GM21515 (cell line): ENCODE data around the gene FAM110D.

ENCODE experiments used
- ATAC-seq: cut with Tn5 transposase; IDR thresholded peaks from one replicate; pipeline ENCODE4 v1.9.1; 2021; ENCODE audit not compliant: unreplicated experiment

FAM110D gene

GRCh38 chr1:26184086-26184485, 25.2 kb downstream of the FAM110D start:
- no peak for ATAC-seq

DNA sequence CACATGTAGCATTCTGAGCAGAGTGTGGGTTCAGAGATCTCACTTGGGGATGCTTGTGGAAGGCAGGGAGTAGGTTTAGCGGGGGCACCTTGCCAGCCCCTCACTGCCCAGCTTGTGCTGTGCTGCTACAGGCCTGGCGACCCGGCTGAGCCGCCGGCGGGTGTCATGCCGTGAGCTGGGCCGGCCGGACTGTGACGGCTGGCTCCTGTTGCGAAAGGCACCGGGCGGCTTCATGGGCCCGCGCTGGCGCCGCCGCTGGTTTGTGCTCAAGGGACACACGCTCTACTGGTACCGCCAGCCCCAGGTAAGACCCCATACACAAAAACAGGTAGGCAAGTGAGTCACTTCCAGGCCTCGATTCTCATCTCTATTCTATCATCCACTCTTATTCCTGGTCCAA, 26.0 kb downstream of the FAM110D start:
- no peak for ATAC-seq

GRCh38 chr1:26187882-26188281, 29.0 kb downstream of the FAM110D start:
- ATAC-seq, result no peak

GRCh38 chr1:26188477-26188876, 29.6 kb downstream of the FAM110D start:
- no peak for ATAC-seq

DNA sequence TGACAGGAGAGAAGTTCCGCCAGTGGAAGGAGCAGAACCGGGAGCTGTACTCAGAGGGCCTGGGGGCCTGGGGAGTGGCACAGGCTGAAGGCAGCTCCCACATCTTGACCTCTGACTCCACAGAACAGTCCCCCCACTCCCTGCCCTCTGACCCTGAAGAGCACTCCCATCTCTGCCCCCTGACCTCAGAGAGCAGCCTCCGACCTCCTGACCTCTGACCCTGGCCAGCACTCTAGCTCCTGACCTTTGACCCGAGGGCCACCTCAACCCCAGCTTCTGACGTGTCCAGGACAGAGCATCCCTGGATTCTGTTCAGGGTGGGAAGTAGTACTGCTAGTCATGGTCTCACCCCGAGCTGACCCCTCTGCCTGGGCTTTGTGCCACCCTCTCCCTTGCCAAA, 30.5 kb downstream of the FAM110D start:
- no peak for ATAC-seq

DNA sequence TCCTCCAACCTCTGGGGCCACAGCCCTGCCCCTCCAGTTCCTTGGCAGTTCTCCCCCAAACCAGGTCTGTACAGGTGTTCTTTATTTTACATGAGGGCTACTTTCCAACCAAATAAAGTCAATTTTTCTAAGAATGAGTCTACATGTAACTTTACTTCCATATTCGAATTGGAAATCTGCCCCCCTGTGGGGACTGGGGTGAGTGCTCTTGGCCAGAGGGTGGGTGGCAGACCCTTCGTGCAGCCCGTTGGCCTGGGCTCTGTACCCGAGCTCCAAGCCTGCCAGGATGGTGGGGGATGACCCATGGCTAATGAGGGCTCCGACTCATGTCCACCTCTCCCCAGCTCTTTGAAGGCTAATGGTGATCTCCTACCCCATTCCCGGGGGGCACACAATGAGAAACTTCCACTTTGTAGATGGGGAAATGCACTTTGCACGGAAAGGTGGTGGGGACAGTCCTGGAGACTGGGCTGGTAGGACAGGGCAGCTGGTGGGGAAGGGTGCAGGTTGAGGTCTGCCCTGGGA, 30.9 kb downstream of the FAM110D start:
- ATAC-seq, result no peak

DNA sequence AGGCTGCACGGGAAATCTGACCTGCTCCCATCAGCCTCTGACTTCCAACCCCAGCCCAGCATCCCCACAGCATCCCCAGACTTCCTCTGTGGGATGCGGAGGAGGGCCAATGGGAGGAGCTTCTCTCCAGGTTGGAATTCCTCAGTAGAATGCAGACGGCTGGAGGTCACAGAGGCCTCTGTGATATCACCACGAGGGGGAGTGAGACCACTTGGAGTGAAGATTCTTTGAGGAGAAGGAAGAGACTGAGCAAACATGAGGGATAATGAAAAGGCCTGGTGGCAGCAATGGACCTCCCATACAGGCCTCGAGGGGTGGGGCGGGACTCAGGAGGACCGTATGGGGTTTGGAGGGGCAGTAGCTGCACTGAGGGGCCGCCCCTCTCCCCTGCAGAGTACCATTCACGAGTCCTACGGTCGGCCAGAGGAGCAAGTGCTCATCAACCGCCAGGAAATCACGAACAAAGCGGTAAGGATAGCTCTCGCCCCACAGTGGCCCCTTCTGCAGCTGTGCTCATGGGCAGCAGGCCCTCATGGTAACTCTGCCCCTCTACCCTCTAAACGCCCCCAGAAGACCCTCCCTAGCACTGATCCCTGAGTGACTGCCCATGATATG, 31.6 kb downstream of the FAM110D start, which contains the start of gene CATSPER4:
CATSPER4 (plus strand) TSS at position 230 of the 615 bp plus-strand sequence; CDS start at position 256, 26 bp downstream.
- ATAC-seq, result no peak

GRCh38 chr1:26191739-26192138, 32.9 kb downstream of the FAM110D start:
- no peak for ATAC-seq

GRCh38 chr1:26195805-26196204, 36.9 kb downstream of the FAM110D start:
- no peak for ATAC-seq

DNA sequence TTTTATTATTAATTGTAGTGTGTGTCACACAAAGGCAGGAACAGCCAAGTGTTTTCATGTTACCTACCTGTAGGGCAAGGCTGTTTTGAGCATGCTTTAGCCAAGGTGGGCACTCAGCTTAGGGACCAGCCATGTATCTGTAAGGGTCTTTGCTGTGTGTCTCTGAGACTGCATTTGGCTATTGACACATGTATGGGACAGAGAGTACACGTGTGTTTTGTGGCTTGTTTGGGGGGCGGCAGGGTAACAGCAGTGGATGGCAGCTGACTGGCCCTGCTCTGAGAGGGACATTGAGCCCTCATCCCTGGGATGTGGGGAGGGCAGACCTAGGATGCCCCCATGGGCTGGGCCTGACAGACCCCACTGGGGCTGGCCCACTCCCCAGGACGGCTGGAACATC, 38.4 kb downstream of the FAM110D start:
- ATAC-seq, result no peak

DNA sequence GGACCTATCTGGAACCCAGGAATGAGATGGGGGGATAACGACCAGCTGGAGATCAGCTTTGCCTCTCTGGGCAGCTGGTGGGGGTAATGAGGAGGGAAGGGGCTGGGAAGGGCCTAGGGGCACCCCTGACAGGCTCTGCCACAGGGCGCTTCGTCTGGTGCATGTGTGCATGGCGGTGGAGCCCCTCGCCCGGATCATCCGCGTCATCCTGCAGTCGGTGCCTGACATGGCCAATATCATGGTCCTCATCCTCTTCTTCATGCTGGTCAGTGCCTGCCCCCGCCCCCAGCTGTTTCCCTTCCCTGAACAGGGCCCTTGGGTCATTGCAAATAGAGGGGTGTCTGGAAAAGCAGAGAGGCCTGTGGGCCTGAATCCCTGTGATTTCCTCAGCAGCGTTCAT, 38.9 kb downstream of the FAM110D start:
- ATAC-seq, result no peak

DNA sequence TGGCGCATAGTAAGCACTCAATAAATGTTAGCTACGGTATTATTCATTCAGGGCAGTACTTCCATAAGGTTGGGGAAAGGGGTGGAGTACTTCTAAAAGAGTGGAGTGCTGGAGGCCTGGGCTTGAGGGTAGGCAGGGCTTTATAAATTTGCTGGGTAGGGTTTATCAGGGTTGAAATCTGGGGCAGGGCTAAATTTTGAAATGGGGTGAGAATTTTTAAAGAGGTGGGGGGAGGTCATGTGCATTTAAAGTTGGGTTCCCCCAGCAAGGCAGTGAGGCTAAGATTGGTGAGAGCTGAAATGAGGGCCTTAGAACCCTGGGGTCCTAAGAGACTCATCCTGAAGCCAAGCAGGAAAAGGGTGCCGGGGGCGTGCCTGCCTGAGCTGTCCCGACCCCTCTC, 41.5 kb downstream of the FAM110D start:
- no peak for ATAC-seq

GRCh38 chr1:26203642-26204318, 44.9 kb downstream of the FAM110D start:
- no peak for ATAC-seq

DNA sequence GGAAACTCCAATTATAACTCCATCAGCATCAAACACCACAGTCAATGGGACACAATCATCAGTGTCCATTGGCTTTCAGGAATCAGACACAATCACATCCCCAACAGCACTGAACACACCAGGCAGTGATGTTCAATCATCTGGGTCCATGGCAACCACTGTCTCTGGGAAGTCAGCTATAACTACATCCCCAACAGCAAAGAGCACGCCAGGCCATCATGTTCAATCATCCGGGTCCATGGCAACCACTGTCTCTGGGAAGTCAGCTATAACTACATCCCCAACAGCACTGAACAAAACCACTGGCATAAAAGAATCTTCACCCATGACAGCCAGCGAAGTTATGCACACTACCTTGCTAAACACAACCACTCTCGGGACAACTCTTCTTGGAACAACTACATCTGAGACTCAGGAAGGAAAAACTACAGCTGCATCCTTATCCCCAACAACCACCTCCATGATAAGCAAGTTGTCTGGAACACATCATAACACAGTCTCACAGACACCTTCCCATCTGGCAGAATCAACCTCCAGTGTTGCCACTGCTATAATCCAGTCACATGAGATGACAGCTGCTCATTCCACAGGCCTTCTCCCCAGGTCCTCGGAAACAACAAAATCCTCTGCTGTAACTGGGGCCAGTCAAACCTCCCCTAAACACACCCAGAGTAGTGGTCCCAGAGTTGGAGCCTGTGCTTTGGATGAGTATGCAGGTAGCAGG, 51.4 kb downstream of the FAM110D start:
- no peak for ATAC-seq

GRCh38 chr1:26212726-26213125, 53.8 kb downstream of the FAM110D start:
- ATAC-seq, result no peak

GRCh38 chr1:26213335-26213905, 54.5 kb downstream of the FAM110D start:
- ATAC-seq, result no peak
